Stimulated activated CD4-positive, alpha-beta T cell treated with anti-CD3 and anti-CD28 coated beads, TNF-alpha, amount 100 ng/mL, for 4 hours (primary cell): ENCODE measurements around the gene APBB3.
"Not testable (repeated sequence)": the region's sequence is repeated elsewhere in the genome, so short reads cannot be mapped to it uniquely, and the experiment has no call there.

Source experiments
- DNase-seq, 3 experiments: peaks; one replicate each; pipeline ENCODE4 v3.0.0-alpha.2; 2020; ENCODE audit warnings: low read depth in 3 of 3

Gene APBB3, protein sequence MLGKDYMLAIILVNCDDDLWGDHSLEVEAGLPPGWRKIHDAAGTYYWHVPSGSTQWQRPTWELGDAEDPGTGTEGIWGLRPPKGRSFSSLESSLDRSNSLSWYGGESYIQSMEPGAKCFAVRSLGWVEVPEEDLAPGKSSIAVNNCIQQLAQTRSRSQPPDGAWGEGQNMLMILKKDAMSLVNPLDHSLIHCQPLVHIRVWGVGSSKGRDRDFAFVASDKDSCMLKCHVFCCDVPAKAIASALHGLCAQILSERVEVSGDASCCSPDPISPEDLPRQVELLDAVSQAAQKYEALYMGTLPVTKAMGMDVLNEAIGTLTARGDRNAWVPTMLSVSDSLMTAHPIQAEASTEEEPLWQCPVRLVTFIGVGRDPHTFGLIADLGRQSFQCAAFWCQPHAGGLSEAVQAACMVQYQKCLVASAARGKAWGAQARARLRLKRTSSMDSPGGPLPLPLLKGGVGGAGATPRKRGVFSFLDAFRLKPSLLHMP

DNA sequence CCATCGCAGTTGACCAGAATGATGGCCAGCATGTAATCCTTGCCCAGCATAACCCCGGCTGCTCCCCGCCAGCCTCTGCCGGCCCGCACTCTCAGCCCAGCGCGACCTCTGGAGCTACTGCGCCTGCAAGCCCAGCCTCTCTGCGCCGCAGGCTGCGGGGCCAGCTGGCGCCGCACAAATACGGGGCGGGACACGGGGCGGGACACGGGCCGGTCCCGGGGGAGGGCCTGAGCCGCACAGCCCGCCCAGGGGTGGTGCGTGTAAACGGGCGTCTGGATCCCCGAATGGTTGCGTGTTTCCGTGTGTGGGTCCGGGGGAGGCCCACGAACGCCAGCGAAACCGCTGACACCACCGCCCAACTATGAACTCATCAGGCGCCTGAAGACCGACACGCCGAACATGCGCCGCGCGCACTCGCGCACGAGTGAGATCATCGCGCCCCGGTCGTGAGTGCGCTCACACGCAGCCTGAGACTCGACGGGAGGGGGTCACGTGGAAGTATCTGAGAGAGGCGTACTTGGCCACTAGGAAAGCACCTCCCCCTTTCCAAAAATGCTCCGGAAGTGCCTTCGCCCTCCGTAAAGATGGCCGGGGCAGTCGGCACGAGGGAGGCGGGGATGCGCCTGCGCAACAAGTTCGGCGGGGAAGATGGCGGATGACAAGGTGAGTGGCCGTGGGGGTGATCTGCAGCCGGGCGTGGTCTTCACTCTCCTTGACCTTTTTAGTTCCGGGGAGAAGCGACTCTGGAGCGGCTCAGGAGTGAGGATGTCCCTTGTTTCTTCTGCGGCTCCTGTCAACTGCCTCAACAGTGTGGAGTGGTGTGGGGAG, at the start of gene APBB3, which contains the start of gene SLC35A4:
Gene APBB3 (minus strand): TSS at position 403 of the 828 bp plus-strand sequence. CDS start 353 bp downstream, at position 50.
Gene SLC35A4 (plus strand): TSS at position 633 of the 828 bp plus-strand sequence. CDS start 2,342 bp downstream, outside the sequence.
- DNase-seq = peak; percentile 88 to 96 (median 93)

DNA sequence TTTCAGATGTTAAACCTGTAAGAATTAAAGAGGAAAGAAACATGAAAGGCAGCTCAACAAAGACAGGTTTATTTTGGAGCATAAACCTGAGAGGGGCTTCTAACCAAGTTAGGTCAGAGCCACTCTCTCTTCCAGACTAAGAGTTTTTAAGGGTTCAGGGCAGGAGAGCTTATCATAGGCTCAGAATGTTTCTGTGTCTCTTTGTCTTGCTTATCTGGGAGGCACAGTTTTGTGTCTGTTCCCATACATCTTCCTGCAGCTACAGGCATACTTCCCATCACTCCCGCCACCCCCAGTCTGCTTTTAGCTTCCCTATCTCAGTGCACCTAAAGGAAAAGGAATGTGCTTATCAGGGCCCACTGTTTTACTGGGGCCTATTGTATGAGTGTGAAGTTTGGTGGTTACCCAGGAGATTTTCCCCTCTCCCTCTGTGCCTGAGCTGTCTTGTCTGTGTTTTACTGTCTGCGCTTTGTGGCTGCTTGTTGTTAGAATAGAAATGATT, 46.7 kb upstream of the APBB3 start:
- no peak for DNase-seq

DNA sequence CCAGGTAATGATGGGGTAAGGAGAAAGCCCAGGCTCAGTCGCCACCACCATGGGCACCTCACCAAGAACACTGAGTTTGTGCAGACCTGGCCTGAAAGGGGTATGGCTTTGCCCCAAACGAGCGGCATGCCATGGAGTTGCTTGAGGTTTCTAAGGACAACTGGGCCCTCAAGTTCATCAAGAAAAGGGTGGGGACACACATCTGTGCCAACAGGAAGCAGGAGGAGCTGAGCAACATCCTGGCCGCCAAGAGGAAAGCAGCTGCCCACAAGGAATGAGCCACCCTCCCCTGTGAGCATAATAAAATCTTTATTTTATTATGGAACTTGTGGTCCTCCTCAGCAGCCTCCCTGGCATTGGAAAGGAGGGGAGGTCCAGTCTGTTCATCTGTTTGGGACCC, 44.7 kb upstream of the APBB3 start:
- no peak for DNase-seq

DNA sequence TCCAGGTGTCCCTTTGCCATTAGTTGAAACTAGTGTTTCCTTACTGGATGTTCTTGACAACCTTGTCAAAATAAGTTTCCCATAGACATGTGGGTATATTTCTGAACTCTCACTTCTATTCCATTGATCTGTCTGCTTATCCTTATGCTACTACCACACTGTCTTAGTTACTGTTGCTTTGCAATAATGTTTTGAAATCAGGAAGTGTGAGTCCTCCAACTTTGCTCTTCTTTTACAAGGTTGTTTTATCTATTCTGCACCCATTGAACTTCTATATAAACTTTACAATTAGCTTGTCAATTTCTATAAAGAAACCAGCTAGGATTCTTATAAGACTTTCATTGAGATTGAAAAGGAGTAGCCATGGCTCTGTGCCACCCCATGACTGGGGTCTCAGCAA, 44.3 kb upstream of the APBB3 start:
- no peak for DNase-seq

DNA sequence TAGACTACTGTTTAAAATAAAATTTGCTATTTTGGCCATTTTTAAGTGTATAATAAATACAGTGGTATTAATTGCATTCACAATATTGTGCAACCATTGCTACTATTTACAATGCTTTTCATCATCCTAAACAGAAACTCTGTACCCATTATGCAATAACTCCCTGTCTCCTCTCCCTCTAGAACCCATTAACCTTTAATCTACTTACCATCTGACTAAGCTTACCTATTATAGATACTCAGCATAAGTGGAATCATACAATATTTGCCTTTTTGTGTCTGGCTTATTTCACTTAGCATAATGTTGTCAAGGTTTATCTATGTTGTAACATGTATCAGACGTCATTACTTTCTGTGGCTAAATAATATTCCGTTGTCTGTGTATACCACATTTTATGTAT, 42.6 kb upstream of the APBB3 start:
- no peak for DNase-seq

DNA sequence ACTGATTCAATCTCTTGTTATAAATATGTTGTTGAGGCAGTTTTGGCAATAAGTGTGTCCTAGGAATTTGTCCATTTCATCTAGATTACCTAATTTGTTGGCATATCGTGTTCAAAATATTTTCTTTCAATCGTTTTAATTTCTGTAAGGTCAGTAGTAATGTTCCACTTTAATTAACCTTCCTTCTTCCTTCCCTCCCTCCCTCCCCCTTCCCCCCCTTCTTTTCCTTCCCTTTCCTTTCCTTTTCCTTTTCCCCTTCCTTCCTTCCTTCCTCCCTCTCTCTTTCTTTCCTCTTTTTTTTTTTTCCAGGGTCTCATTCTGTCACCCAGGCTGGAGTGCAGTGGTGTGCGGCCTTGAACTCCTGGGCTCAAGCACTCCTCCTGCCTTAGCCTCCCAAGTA, 41.5 kb upstream of the APBB3 start:
- DNase-seq = no peak

DNA sequence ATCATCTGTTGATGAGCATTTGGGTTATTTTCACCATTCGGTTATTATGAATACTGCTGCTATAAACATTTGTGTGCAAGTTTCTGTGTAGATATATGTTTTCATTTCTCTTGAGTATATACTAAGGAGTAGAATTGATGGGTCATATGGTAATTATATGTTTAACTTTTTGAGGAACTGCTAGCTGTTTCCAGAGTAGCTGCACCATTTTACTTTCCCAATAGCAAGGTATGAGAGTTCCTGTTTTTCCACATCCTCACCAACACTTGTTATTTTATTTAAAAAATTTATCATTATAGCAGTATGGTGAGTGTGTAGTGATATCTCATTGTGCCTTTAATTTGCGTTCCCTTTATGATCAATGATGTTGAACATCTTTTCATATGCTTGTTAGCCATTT, 39.3 kb upstream of the APBB3 start:
- no peak for DNase-seq

DNA sequence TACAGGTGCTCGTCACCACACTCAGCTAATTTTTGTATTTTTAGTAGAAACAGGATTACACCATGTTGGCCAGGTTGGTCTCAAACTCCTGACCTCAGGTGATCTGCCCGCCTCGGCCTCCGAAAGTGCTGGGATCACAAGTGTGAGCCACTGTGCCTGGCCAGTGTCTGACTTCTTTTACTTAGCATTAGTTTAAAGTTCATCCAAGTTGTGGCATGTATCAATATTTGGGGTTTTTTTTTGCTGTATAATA, 39.0 kb upstream of the APBB3 start:
- DNase-seq = not testable (repeated sequence)

DNA sequence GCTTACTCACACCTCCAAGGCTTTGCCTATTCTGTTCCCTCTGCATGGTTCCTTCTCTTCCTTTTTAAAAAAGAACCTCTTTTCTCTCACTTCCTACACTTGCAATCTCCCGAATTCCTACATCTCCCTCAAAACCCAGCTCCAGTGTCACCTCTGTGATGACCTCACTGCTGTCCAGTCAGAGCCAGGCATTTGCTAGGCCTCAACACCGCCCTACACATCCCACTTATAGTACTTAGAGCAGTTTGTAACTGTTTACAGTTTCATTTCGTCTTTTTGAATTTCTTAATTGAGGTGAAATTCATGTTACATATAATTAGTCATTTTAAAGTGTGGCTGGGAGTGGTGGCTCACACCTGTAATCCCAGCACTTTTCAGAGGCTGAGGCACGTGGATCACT, 37.7 kb upstream of the APBB3 start:
- no peak for DNase-seq

DNA sequence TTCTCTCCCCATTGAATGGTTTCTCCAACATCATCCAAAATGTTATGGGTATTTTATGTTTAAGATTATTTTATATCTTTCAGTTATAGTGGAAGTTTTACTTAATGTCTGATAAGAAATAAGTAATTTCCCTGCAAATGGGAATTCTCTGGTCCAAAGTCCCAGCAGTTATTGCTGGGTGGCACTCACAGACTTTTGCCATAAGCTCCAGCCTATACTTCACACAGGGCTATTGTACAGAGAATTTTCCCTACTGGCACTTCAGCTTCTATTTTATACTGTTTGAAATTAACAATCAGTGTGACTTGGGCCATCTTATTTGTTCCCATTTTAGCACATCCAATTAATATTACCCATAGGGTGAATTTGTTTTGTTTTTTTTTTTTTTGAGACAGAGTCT, 35.7 kb upstream of the APBB3 start:
- no peak for DNase-seq

DNA sequence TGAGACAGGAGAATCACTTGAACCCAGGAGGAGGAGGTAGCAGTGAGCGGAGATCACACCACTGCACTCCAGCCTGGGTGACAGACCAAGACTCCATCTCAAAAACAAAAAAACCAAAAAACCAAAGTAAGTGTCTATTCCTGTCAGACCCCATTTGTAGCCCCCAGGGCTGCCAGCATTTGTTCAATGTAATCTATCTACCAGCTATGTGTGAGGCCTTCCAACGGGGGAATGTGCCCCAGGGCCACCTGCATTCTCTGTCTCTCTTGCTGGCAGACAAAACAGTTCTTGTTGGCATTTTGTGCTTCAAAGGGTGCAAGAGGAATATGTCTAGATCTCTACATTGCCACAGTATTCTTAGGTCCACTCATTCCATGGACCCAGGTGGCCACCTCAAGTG, 34.4 kb upstream of the APBB3 start:
- DNase-seq = no peak

DNA sequence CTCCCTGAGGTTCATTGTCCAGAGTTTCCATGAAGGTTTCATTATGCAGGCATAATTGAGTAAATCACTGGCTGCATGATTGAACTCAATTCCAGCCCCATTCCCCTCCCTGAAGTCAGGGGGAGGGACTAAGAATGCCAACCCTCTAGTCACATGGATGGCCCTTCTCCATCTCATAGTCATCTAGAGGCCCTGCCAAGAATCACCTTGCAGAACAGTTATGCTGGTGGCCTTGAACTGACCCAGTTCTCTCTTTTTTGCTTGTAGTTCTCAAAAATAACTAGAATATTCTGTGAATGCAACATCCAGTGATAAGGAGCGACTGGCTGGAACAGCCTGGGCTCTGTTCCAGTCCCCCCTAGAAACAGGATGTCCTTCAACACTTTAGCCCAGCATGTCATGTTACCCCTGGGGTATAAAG, 31.9 kb upstream of the APBB3 start:
- DNase-seq = no peak

DNA sequence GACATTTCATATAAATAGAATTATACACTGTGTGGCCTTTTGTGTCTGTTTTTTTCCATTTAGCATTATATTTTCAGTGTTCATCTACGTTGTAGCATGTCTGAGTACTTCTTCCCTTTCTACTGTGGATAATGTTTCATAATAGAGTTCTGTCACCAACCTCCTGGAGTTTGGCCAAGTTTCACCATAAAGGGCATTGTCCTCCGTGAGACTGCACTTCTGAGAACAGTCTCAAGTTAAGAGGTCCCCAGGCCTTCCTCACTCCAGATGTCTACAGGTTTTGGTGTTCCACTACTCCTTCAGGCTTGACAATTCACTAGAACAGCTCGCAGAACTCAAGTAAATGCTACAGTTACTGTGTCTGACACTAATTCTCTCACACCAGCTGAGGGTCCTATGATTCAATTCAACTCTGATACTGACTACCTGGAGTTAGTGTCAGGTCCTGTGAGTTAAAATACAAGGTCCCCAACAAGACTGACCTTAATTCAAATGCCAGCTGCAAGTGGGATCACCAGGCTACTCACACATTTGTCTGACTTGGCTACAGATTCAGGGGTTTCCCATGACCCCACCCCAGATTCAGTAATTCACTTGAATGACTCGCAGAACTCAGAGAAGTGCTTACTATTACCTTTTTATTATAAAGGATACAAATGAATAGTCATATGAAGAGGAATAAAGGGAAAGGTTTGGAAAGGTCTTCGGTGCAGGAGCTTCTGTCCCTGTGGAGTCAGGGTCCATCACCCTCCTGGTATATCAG, 31.3 kb upstream of the APBB3 start:
- DNase-seq = no peak

DNA sequence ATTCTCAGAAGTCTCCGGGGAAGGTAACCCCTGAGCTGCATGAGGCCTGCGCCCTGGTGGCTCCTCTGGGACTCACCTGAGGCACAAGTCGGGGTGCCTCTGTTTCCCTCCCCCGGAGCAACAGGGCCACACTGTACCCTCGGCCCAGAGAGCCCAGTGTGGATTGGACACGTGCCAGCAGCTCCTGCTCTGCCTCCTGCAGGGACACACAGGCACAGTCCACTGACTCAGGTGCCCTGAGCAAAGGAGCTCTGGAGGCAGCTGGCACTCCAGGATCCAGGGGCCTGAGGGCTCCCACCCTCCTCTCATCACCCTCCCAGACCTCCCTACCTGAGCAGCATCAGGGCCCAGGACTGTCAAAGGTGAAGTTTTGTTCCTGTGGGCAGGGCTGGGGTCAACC, 29.8 kb upstream of the APBB3 start:
- no peak for DNase-seq

DNA sequence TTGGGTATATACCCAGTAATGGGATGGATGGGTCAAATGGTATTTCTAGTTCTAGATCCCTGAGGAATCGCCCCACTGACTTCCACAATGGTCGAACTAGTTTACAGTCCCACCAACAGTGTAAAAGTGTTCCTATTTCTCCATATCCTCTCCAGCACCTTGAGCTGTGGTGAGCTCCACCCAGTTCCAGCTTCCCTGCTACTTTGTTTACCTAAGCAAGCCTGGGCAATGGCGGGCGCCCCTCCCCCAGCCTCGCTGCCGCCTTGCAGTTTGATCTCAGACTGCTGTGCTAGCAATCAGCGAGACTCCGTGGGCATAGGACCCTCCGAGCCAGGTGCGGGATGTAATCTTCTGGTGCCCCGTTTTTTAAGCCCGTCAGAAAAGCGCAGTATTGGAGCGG, 28.7 kb upstream of the APBB3 start:
- DNase-seq = not testable (repeated sequence)

DNA sequence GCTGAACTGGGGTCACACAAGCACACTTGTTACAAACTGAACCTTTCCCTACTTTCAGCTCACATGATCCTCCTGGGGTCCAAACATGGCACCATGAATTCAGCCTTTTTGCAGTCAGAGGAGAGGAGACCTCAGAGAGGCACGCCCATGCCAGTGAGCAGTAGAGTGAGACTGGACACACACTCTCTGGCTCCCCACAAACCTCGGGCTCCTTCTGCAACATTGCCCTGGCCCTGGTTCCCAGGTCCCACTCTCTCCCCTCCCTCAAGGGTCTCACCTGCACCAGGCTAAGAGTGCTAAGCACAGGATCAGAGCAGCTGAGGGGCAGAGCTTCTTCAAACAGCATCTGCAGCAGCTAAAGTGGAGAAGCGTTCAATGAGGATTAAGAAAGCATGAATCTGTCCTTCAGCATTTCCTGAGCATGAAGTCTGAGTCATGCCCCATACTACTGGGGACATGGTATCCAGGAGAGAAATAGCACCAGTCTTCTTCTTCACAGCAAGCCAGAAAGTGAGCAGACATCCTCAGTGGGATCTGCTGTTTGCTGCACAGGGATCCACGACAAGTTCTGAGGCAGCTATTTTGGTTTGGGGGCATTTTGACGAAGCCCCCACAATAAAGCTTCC, 27.5 kb upstream of the APBB3 start:
- no peak for DNase-seq

DNA sequence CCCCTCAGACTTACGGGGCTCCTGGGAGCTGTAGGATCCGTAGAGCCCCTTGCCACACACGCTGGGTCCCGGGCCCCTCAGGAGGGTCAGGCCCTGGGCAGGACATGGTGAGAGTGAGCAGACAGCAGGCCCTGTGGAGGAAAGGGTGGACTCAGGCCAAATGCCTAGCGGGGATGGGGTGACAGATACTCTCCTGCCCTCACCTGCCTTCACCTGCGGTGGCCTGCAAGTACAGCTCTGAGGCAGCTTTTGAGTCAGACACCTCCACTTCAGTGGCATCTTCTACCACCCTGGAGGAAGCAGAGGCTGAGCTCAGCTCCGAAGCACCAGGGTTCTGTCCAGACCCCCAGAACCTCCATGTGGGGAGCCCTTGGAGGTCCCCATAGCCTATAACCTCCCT, 26.5 kb upstream of the APBB3 start:
- DNase-seq = no peak

DNA sequence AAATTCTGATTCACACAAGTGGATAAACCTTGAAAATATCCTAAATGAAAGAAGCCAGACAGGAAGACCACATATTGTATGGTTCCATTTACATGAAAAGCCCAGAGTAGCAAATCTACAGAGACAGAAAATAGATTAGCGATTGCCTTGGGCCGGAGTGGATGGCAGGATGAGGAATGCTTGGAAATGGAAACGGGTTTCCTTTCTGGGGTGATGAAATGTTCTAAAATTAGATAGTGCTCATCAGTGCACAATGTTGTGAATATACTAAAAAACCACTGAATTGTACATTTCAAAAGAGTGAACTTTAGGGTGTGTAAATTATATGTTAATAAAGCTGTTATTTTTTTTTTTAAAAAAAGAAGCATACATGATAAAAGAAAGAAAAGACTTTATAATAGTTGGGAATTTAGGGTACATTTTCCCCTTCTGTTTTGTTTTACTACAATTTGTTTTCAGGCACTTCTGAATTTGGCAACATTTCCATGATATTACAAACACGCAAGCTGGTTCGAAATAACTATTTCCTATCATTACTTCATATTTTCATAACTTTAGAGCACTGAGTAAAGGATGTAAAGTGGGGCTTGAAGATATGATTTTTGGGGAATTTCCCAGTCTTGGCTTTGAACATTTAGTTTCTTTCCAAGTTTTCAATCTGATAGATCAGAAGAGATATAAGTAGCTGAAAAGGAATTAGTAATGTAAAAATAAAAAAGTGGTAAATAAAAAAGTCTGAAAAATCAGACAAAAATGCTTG, 24.1 kb upstream of the APBB3 start:
- no peak for DNase-seq

DNA sequence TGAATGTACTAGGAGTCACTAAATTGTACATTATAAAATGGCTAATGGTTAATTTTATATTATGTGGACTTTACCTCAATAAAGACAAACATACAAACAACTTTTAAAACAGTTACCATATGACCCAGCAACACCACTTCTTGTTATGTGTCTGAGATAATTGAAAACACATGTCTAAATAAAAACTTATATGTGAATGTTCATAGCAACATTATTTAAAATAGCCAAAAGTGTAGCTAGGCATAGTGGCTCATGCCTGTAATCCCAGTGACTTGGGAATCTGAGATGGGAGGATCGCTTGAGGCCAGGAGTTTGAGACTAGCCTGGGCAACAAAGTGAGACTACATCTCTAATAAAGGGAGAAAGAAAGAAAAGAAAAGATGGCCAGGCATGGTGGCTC, 23.1 kb upstream of the APBB3 start:
- DNase-seq = no peak

DNA sequence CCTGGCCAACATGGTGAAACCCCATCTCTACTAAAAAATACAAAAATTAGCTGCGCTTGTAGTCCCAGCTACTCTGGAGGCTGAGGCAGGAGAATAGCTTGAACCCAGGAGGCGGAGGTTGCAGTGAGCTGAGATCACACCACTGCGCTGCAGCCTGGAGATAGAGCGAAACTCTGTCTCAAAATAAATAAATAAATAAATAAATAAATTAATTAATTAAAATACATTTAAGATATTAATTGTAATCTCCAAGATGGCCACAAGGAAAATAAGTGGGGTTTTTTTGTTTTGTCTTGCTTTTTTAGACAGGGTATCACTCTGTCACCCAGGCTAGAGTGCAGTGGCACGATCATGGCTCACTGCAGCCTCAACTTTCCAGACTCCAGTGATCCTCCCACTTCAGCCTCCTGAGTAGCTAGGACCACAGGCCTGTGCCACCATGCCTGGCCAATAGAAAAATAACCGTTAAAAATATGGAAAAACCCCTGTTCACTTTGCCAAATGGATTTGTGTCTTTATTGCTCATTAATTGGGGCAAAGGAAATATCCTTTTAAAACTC, 14.9 kb upstream of the APBB3 start:
- DNase-seq = not testable (repeated sequence)
